ENCODE data around the gene TAOK3.
A peak's percentile ranks its signal among the peaks of the same experiment; 100 is the strongest.

The TAOK3 gene

GRCh38 chr12:118120579-118121363 lies 251.9 kb downstream of the TAOK3 start:
- no peaks in the 10 kb centered on the region for H3K9me3 ChIP-seq (ENCODE audit: insufficient read depth, low read length)
- H2AFZ ChIP-seq (ENCODE audit: low read depth, low read length, severe bottlenecking) = peak overlapping the region; percentile 99
- H3K4me3 ChIP-seq (ENCODE audit: insufficient read depth, low read length, poor library complexity, severe bottlenecking) = no peak overlapping the region
- H3K9ac ChIP-seq (ENCODE audit: low read length) = no peak overlapping the region
- H3K4me2 ChIP-seq (ENCODE audit: low read depth, low read length, poor library complexity, severe bottlenecking) = no peak overlapping the region
- no peaks in the 10 kb centered on the region for H4K20me1 ChIP-seq (ENCODE audit: low read depth, low read length)
- TF ChIP-seq, protein P1, sequence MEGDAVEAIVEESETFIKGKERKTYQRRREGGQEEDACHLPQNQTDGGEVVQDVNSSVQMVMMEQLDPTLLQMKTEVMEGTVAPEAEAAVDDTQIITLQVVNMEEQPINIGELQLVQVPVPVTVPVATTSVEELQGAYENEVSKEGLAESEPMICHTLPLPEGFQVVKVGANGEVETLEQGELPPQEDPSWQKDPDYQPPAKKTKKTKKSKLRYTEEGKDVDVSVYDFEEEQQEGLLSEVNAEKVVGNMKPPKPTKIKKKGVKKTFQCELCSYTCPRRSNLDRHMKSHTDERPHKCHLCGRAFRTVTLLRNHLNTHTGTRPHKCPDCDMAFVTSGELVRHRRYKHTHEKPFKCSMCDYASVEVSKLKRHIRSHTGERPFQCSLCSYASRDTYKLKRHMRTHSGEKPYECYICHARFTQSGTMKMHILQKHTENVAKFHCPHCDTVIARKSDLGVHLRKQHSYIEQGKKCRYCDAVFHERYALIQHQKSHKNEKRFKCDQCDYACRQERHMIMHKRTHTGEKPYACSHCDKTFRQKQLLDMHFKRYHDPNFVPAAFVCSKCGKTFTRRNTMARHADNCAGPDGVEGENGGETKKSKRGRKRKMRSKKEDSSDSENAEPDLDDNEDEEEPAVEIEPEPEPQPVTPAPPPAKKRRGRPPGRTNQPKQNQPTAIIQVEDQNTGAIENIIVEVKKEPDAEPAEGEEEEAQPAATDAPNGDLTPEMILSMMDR (IDR thresholded peaks at IDR 0.05; ENCODE audit: insufficient read depth, low read length, poor library complexity, severe bottlenecking) = no peak
- TF ChIP-seq EZH2phosphoT487 (conservative IDR thresholded peaks at IDR 0.05; ENCODE audit: low read length) = no peak
- no peaks in the 10 kb centered on the region for H3K36me3 ChIP-seq (ENCODE audit: low read length)
- H3K79me2 ChIP-seq (ENCODE audit: insufficient read depth, low read length) = no peaks in the 10 kb centered on the region
- peak overlapping the region; percentile 32; the same call in 1 of the 2 replicates for H3K27ac ChIP-seq (ENCODE audit: low read depth, low read length)
- H3K9me2 ChIP-seq (replicated peaks; ENCODE audit: insufficient read depth, low read length) = no peaks in the 10 kb centered on the region
- peaks cover 5% of the 10 kb centered on the region; the same call in 1 of the 2 replicates for H3F3A ChIP-seq (ENCODE audit: insufficient read depth)
- no peaks in the 10 kb centered on the region for H3K27me3 ChIP-seq (ENCODE audit: low read length)

GRCh38 chr12:118119449-118119879 lies 253.2 kb downstream of the TAOK3 start:
- no peaks in the 10 kb centered on the region for H3K9me2 ChIP-seq (replicated peaks; ENCODE audit: insufficient read depth, low read length)
- no peaks in the 10 kb centered on the region for H4K20me1 ChIP-seq (ENCODE audit: low read depth, low read length)
- no peaks in the 10 kb centered on the region for H3K9me3 ChIP-seq (ENCODE audit: insufficient read depth, low read length)
- no peaks in the 10 kb centered on the region for H3K36me3 ChIP-seq (ENCODE audit: low read length)
- no peak overlapping the region for H3K4me2 ChIP-seq (ENCODE audit: low read depth, low read length, poor library complexity, severe bottlenecking)
- H3F3A ChIP-seq (ENCODE audit: insufficient read depth) = peaks cover 5% of the 10 kb centered on the region; the same call in 1 of the 2 replicates
- no peak overlapping the region for H2AFZ ChIP-seq (ENCODE audit: low read depth, low read length, severe bottlenecking)
- H3K27ac ChIP-seq (ENCODE audit: low read depth, low read length) = no peak overlapping the region
- no peak overlapping the region for H3K9ac ChIP-seq (ENCODE audit: low read length)
- TF ChIP-seq, protein P1 (IDR thresholded peaks at IDR 0.05; ENCODE audit: insufficient read depth, low read length, poor library complexity, severe bottlenecking) = no peak
- no peak for TF ChIP-seq EZH2phosphoT487 (conservative IDR thresholded peaks at IDR 0.05; ENCODE audit: low read length)
- H3K4me3 ChIP-seq (ENCODE audit: insufficient read depth, low read length, poor library complexity, severe bottlenecking) = no peak overlapping the region
- no peaks in the 10 kb centered on the region for H3K79me2 ChIP-seq (ENCODE audit: insufficient read depth, low read length)
- no peaks in the 10 kb centered on the region for H3K27me3 ChIP-seq (ENCODE audit: low read length)

DNA sequence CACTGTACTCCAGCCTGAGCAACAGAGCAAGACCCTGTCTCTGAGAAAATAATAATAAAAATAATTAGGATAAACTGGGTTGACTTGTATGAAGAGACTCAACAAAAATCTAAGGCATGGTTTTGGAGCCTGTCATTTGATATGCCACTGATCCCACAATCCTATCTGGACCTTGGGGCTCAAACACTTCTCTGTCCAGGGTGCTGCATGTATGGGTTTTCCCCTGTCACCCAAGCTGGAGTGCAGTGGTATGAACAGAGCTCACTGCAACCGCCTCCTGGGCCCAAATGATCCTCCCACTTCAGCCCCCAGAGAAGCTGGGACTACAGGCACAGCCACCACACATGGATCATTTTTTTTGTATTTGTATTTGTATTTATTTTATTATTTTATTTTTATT lies 263.6 kb downstream of the TAOK3 start:
- no peaks in the 10 kb centered on the region for H3F3A ChIP-seq (ENCODE audit: insufficient read depth)
- H3K4me2 ChIP-seq (ENCODE audit: low read depth, low read length, poor library complexity, severe bottlenecking) = no peak overlapping the region
- no peaks in the 10 kb centered on the region for H3K9me2 ChIP-seq (replicated peaks; ENCODE audit: insufficient read depth, low read length)
- no peak overlapping the region for H3K27ac ChIP-seq (ENCODE audit: low read depth, low read length)
- H3K9ac ChIP-seq (ENCODE audit: low read length) = no peak overlapping the region
- H3K27me3 ChIP-seq (ENCODE audit: low read length) = no peaks in the 10 kb centered on the region
- TF ChIP-seq EZH2phosphoT487 (conservative IDR thresholded peaks at IDR 0.05; ENCODE audit: low read length) = no peak
- TF ChIP-seq, protein P1 (IDR thresholded peaks at IDR 0.05; ENCODE audit: insufficient read depth, low read length, poor library complexity, severe bottlenecking) = no peak
- H4K20me1 ChIP-seq (ENCODE audit: low read depth, low read length) = no peaks in the 10 kb centered on the region
- H2AFZ ChIP-seq (ENCODE audit: low read depth, low read length, severe bottlenecking) = no peak overlapping the region
- H3K79me2 ChIP-seq (ENCODE audit: insufficient read depth, low read length) = no peaks in the 10 kb centered on the region
- no peaks in the 10 kb centered on the region for H3K36me3 ChIP-seq (ENCODE audit: low read length)
- no peaks in the 10 kb centered on the region for H3K9me3 ChIP-seq (ENCODE audit: insufficient read depth, low read length)
- H3K4me3 ChIP-seq (ENCODE audit: insufficient read depth, low read length, poor library complexity, severe bottlenecking) = no peak overlapping the region

Measured in SU-DHL-6 (cell line).